Neural progenitor cell (in vitro differentiated cells): ENCODE measurements around the gene ASB2. TPM values are rescaled to one million over a fixed set of nuclear protein-coding genes. Genes with fewer than 3 reads are reported as not detected.

Experiments
- DNase-seq: peaks from one replicate; pipeline ENCODE4 v3.0.0-alpha.2; 2016; ENCODE audit warnings: low spot score
- H2AFZ ChIP-seq: fragments of 200-600 bp; sonication (generic); replicated peaks from 2 replicates; pipeline ENCODE4 v1.6.1; 2016; ENCODE audit warnings: antibody characterized with exemption
- H3F3A ChIP-seq: fragments of 200-600 bp; sonication (generic); 2 replicates; pipeline ENCODE4 v1.6.1; 2016; ENCODE audit warnings: antibody characterized with exemption, low read depth
- H3K27ac ChIP-seq: fragments of 200-600 bp; sonication (generic); 2 replicates; pipeline ENCODE4 v1.5.1; 2016; ENCODE audit warnings: mild to moderate bottlenecking
- H3K27me3 ChIP-seq: fragments of 200-600 bp; sonication (generic); 2 replicates; pipeline ENCODE4 v1.6.1; 2016; ENCODE audit warnings: mild to moderate bottlenecking, moderate library complexity
- H3K36me3 ChIP-seq: fragments of 200-600 bp; sonication (generic); 2 replicates; pipeline ENCODE4 v1.5.1; 2016
- H3K4me1 ChIP-seq: fragments of 200-600 bp; sonication (generic); 2 replicates; pipeline ENCODE4 v1.6.1; 2016; ENCODE audit warnings: mixed run types
- H3K4me2 ChIP-seq: fragments of 200-600 bp; sonication (generic); 2 replicates; pipeline ENCODE4 v1.6.1; 2016
- H3K4me3 ChIP-seq: fragments of 200-600 bp; sonication (generic); 2 replicates; pipeline ENCODE4 v1.5.1; 2016
- H3K79me2 ChIP-seq: fragments of 200-600 bp; sonication (generic); 2 replicates; pipeline ENCODE4 v1.6.1; 2016; ENCODE audit warnings: low read depth
- H3K9ac ChIP-seq: fragments of 200-600 bp; sonication (generic); 2 replicates; pipeline ENCODE4 v1.6.1; 2016
- H3K9me3 ChIP-seq: fragments of 200-600 bp; sonication (generic); 2 replicates; pipeline ENCODE4 v1.5.1; 2016; ENCODE audit warnings: low read depth
- H4K20me1 ChIP-seq: fragments of 200-600 bp; sonication (generic); 2 replicates; pipeline ENCODE4 v1.6.1; 2016; ENCODE audit warnings: low read depth
- H3K27ac Mint-ChIP-seq: 3 replicates; pipeline ENCODE4 v1.8.0; 2021; ENCODE audit warnings: mixed read lengths
- H3K27me3 Mint-ChIP-seq: 2 replicates; pipeline ENCODE4 v1.8.0; 2022; ENCODE audit warnings: low read depth, mild to moderate bottlenecking, inconsistent platforms, moderate library complexity, mixed read lengths; ENCODE audit not compliant: insufficient read depth
- H3K36me3 Mint-ChIP-seq: 3 replicates; pipeline ENCODE4 v1.8.0; 2021; ENCODE audit warnings: mixed read lengths
- H3K4me1 Mint-ChIP-seq: 3 replicates; pipeline ENCODE4 v1.8.0; 2021; ENCODE audit warnings: mixed read lengths
- H3K4me3 Mint-ChIP-seq: 3 replicates; pipeline ENCODE4 v1.8.0; 2021; ENCODE audit warnings: mild to moderate bottlenecking, moderate library complexity, mixed read lengths
- H3K9me3 Mint-ChIP-seq: 3 replicates; pipeline ENCODE4 v1.8.0; 2020; ENCODE audit warnings: mixed read lengths
- EZH2 ChIP-seq: fragments of 200-600 bp; sonication (generic); IDR thresholded peaks from 2 replicates; pipeline ENCODE4 v1.6.1; 2017; ENCODE audit warnings: antibody characterized with exemption, mild to moderate bottlenecking, moderate library complexity
- EZH2phosphoT487 ChIP-seq: fragments of 200-600 bp; sonication (generic); IDR thresholded peaks from 2 replicates; pipeline ENCODE4 v1.6.1; 2017; ENCODE audit warnings: antibody characterized with exemption
- total RNA-seq: library from RNA; depleted of rRNA; stranded (reverse); fragments of >200 nt; gene quantifications from 2 replicates; pipeline ENCODE4 v1.2.3, GENCODE V29; 2015; ENCODE audit warnings: low replicate concordance
- TF ChIP-seq, protein P1 (sequence below): fragments of 200-600 bp; sonication (generic); IDR thresholded peaks from 2 replicates; pipeline ENCODE4 v1.5.1; 2017; ENCODE audit warnings: antibody characterized with exemption, mild to moderate bottlenecking

ASB2 gene
- total RNA-seq, 1 donor from 2014 or later = not detected

DNA sequence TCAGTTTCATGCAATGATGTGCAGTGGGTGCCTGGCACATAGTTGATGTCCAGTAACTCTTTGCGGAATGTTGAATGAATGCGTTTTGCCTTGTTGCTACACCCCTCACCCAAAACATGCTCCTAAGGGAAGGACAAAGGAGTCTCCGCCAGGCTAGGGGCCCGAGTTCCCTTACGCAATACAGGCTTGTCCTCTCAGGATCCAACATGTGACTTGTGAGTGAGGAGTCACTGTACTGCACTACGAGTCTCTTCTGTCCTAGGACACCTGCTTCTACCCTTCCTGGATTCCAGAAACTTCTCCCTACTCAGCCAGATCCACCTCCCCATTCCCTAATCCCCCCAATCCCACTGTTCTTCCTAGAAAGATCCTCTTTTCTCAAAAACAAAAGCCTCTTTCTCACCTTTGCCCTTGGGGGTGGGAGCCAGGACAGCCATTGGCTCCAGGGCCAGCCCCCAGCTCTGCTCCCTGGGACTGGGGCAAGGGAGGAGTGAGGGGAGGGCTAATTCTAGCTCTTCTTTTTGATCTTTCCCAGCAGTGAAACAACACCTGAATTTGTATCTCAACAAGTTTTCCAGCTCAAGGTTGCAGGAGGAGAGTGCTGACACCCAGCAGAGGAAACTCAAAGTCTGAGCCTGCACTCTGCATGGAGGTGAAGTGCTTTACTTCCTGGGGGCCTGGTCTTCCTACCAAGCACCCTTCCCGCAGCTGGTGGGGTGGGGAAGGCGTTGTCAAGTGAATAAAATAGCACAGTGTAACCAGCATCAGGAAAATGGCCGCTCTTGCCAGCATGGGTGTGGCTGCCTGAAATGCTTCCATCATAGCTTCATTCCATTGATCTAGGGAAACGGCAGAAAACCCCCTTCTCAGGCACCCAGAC lies 46.4 kb upstream of the ASB2 start:
- H3K27ac ChIP-seq = peak overlapping the region; percentile 38
- H3K27ac Mint-ChIP-seq = peak overlapping the region; percentile 62

DNA sequence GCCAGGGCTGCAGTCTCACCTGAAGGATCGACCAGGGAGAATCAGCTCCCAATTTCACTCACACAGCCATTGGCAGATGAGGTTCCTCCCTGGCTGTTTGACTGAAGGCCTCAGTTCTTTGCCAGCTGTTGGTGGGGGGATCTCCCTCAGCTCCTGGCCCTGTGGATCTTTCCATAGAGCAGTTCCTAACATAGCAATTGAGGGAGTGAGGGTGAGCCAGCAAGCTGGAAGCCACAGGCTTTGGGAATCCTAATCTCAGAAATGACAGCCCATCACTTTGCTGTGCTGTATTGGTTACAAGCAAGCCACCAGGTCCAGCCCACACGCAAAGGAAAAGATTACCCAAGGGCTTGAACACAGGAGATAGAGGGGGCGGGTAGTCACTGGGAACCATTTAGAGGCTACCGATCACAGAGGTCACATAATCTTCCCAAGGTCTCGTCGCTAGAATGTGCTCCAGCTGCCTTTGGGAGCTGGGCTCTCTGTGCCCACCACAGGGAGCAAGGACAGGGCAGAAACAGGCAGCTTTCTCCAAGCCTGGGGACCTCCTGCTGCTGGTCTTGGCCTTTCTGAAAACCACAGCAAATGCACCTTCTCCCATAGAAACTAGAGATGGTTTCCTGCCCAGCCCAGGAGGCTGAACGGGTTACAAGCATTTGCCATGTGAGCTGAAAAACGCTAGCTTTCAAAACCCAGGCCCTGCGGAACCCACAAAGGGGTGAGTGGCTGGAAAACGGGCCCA lies 45.2 kb upstream of the ASB2 start:
- Histone ChIP-seq H3K27ac (no peak overlapping the region), H4K20me1 (no peaks in the 10 kb centered on the region), H3F3A (peaks cover 21% of the 10 kb centered on the region), H3K79me2 (no peaks in the 10 kb centered on the region), H3K4me1 (peaks cover 35% of the 10 kb centered on the region), H3K4me3 (no peak overlapping the region), H2AFZ (no peak overlapping the region), H3K27me3 (no peaks in the 10 kb centered on the region), H3K9me3 (no peaks in the 10 kb centered on the region), H3K36me3 (no peaks in the 10 kb centered on the region), H3K4me2 (peak overlapping the region; percentile 66), H3K9ac (no peak overlapping the region)
- peak overlapping the region; percentile 81 for H3K27ac Mint-ChIP-seq
- peaks cover 47% of the 10 kb centered on the region for H3K4me1 Mint-ChIP-seq
- TF ChIP-seq EZH2 (no peak), EZH2phosphoT487 (no peak)
- TF ChIP-seq, protein P1, sequence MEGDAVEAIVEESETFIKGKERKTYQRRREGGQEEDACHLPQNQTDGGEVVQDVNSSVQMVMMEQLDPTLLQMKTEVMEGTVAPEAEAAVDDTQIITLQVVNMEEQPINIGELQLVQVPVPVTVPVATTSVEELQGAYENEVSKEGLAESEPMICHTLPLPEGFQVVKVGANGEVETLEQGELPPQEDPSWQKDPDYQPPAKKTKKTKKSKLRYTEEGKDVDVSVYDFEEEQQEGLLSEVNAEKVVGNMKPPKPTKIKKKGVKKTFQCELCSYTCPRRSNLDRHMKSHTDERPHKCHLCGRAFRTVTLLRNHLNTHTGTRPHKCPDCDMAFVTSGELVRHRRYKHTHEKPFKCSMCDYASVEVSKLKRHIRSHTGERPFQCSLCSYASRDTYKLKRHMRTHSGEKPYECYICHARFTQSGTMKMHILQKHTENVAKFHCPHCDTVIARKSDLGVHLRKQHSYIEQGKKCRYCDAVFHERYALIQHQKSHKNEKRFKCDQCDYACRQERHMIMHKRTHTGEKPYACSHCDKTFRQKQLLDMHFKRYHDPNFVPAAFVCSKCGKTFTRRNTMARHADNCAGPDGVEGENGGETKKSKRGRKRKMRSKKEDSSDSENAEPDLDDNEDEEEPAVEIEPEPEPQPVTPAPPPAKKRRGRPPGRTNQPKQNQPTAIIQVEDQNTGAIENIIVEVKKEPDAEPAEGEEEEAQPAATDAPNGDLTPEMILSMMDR = no peak
- peaks cover 13% of the 10 kb centered on the region for H3K27me3 Mint-ChIP-seq
- H3K9me3 Mint-ChIP-seq = no peaks in the 10 kb centered on the region
- no peak for DNase-seq
- H3K36me3 Mint-ChIP-seq = no peaks in the 10 kb centered on the region
- H3K4me3 Mint-ChIP-seq = no peak overlapping the region

More for the DNA sequence above, 46.4 kb upstream of the ASB2 start:
- Histone ChIP-seq H3K4me2 (peak overlapping the region; percentile 66), H3K4me3 (no peak overlapping the region), H3K9ac (no peak overlapping the region), H3K9me3 (no peaks in the 10 kb centered on the region), H3K36me3 (no peaks in the 10 kb centered on the region), H2AFZ (no peak overlapping the region), H3F3A (peaks cover 25% of the 10 kb centered on the region), H3K79me2 (no peaks in the 10 kb centered on the region), H4K20me1 (no peaks in the 10 kb centered on the region), H3K4me1 (peaks cover 38% of the 10 kb centered on the region), H3K27me3 (no peaks in the 10 kb centered on the region)
- no peaks in the 10 kb centered on the region for H3K9me3 Mint-ChIP-seq
- no peak overlapping the region for H3K4me3 Mint-ChIP-seq
- no peaks in the 10 kb centered on the region for H3K36me3 Mint-ChIP-seq
- TF ChIP-seq, protein P1 = no peak
- no peak for TF ChIP-seq EZH2phosphoT487
- TF ChIP-seq EZH2 = no peak
- H3K27me3 Mint-ChIP-seq = peaks cover 14% of the 10 kb centered on the region
- H3K4me1 Mint-ChIP-seq = peaks cover 45% of the 10 kb centered on the region
- peak; percentile 64 for DNase-seq

DNA sequence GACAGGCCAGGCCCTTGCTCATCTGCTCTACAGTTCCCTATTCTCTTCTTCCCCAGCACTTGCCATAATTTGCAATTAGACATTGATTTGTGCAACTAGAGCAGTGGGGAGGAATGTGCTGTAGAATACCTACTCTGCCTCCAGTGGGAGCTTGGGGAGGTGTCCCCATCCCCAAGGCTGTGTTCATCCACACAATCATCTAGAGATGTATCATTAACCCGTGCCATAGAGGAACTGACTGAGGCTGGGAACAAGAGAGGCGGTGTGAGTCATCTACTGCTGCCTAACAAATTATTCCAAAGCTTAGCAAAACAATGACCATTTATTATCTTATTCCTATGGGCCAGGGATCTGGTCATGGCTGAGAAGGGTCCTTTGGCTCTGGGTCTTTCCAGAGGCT lies 44.6 kb upstream of the ASB2 start:
- TF ChIP-seq EZH2 (no peak), EZH2phosphoT487 (no peak)
- TF ChIP-seq, protein P1 = no peak
- Mint-ChIP-seq H3K4me1 (peaks cover 46% of the 10 kb centered on the region), H3K36me3 (no peaks in the 10 kb centered on the region), H3K27me3 (peaks cover 13% of the 10 kb centered on the region), H3K27ac (no peak overlapping the region), H3K4me3 (peak overlapping the region; percentile 3), H3K9me3 (no peaks in the 10 kb centered on the region)
- H3K27me3 ChIP-seq = no peaks in the 10 kb centered on the region
- H3K36me3 ChIP-seq = no peaks in the 10 kb centered on the region
- H4K20me1 ChIP-seq = no peaks in the 10 kb centered on the region
- no peak overlapping the region for H3K4me3 ChIP-seq
- H3F3A ChIP-seq = peaks cover 21% of the 10 kb centered on the region
- H3K4me2 ChIP-seq = no peak overlapping the region
- no peaks in the 10 kb centered on the region for H3K79me2 ChIP-seq
- H2AFZ ChIP-seq = no peak overlapping the region
- peaks cover 38% of the 10 kb centered on the region for H3K4me1 ChIP-seq
- no peak overlapping the region for H3K27ac ChIP-seq
- H3K9me3 ChIP-seq = no peaks in the 10 kb centered on the region
- no peak for DNase-seq
- H3K9ac ChIP-seq = no peak overlapping the region
